Esophagus squamous epithelium (tissue), 5 donors: ENCODE measurements around the gene CADPS. TPM values are rescaled to one million over a fixed set of nuclear protein-coding genes. Genes with fewer than 3 reads are reported as not detected.

Experiments
- DNase-seq: peaks from one replicate; lab custom pipeline; 2025; lab: John Stamatoyannopoulos, UW
- H3K27ac ChIP-seq, 4 donors: fragments of 200-600 bp; sonication (generic); one replicate each; pipeline ENCODE4 v1.5.1; 2016 to 2019; ENCODE audit warnings: mild to moderate bottlenecking in 1 of 4
- H3K27me3 ChIP-seq, 4 donors: fragments of 200-600 bp; sonication (generic); 1 replicate in 3 of 4; 2 replicates in 1 of 4; pipeline versions ENCODE4 v1.5.1 to v1.6.0; 2017 to 2021; ENCODE audit warnings: antibody characterized with exemption in 1 of 4
- H3K36me3 ChIP-seq, 3 donors: fragments of 200-600 bp; sonication (generic); one replicate each; pipeline ENCODE4 v1.5.1; 2016 to 2019
- H3K4me1 ChIP-seq, 3 donors: fragments of 200-600 bp; sonication (generic); one replicate each; pipeline ENCODE4 v1.5.1; 2017 to 2019
- H3K4me3 ChIP-seq, 4 donors: fragments of 200-600 bp; sonication (generic); 1 replicate in 3 of 4; 2 replicates in 1 of 4; pipeline ENCODE4 v1.5.1; 2016 to 2019; ENCODE audit warnings: mild to moderate bottlenecking in 2 of 4, moderate library complexity in 1 of 4
- H3K9me3 ChIP-seq, 3 donors: fragments of 200-600 bp; sonication (generic); one replicate each; pipeline ENCODE4 v1.5.1; 2016 to 2019
- POLR2A ChIP-seq, 4 donors: fragments of 450-650 bp; IDR thresholded peaks; one replicate each; pipeline ENCODE4 v1.6.1; 2017; ENCODE audit warnings: antibody characterized with exemption in 4 of 4, mild to moderate bottlenecking in 4 of 4, moderate library complexity in 3 of 4
- whole genome bisulfite sequencing, 2 donors: methylation state at CpG; one replicate each; pipeline ENCODE4 v1.1.5; 2018; 5-methylcytosine and 5-hydroxymethylcytosine counted together
- intact Hi-C: fragments of 100-400 bp; cut with DNase I; formaldehyde crosslinking; loops from one replicate; pipeline ENCODE4 v1.15.0; 2022
- total RNA-seq, 4 donors: library from RNA; depleted of rRNA; stranded (reverse); fragments of >200 nt; gene quantifications; one replicate each; pipeline ENCODE4 v1.1.0, GENCODE V29; 2016
- TF ChIP-seq, protein P1 (sequence below), 6 experiments: fragments of 450-650 bp in 4 of 6; fragments of 200-600 bp in 2 of 6; sonication (generic) in 2 of 6; IDR thresholded peaks; one replicate each; pipeline ENCODE4 v1.5.1; 2016 to 2019; ENCODE audit warnings: antibody characterized with exemption in 6 of 6, mild to moderate bottlenecking in 4 of 6, moderate library complexity in 4 of 6
- donor health status: DM: yes; HTN: yes; CAD: no.

CADPS gene
- total RNA-seq, 4 donors from 2014 or later, result 0.09 to 4.8 TPM; not detected in 2

DNA sequence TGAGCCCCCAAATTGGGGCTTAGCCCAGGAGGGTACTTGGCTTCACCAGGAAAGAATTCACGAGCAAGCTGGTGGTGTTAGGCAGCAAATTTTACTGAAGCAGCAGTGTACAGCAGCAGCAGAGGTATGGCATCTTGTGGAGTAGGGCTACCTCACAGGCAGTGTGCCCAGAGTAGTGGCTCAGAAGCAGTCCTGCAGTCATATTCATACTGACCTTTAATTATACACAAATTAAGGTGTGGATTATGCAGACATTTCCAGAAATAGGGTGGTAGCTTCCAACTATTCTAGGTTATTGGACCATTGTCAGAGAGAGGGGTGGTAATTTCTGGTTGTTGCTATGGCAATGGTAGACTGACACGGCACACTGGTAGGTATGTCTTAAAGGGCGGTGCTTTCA, 20.7 kb upstream of the CADPS start:
- intact Hi-C loops, result no loop called here
- H3K4me1 ChIP-seq, result no peaks in the 10 kb centered on the region
- TF ChIP-seq, protein P1, sequence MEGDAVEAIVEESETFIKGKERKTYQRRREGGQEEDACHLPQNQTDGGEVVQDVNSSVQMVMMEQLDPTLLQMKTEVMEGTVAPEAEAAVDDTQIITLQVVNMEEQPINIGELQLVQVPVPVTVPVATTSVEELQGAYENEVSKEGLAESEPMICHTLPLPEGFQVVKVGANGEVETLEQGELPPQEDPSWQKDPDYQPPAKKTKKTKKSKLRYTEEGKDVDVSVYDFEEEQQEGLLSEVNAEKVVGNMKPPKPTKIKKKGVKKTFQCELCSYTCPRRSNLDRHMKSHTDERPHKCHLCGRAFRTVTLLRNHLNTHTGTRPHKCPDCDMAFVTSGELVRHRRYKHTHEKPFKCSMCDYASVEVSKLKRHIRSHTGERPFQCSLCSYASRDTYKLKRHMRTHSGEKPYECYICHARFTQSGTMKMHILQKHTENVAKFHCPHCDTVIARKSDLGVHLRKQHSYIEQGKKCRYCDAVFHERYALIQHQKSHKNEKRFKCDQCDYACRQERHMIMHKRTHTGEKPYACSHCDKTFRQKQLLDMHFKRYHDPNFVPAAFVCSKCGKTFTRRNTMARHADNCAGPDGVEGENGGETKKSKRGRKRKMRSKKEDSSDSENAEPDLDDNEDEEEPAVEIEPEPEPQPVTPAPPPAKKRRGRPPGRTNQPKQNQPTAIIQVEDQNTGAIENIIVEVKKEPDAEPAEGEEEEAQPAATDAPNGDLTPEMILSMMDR (IDR thresholded peaks at IDR 0.05), result no peak
- 73 to 80% methylated on average over 3 of the region's 3 CpGs for WGBS, 2 donors
- no peaks in the 10 kb centered on the region for H3K9me3 ChIP-seq
- no peaks in the 10 kb centered on the region for H3K36me3 ChIP-seq
- H3K27me3 ChIP-seq, result no peaks in the 10 kb centered on the region
- no peak for DNase-seq
- no peak overlapping the region for H3K27ac ChIP-seq
- no peak overlapping the region for H3K4me3 ChIP-seq

DNA sequence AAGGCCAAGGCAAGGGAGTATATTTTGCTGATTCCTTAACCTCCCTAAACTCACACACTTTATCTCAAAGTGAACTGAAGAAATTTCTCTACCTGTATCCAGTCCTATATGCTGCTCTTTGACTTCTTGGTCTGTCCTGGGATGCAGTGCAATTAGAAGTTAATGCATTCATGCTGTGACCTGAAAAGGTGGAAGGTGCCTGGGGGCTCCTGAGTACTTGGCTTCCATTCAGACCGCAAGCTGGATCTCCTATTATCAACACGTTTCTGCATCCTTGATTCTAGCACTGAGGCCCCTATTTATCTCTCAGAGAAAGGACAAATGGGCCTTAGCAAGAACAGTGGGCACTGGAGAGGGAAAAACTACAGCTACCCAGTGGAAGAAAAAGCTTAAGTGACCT, 17.7 kb upstream of the CADPS start:
- H3K27me3 ChIP-seq, result no peaks in the 10 kb centered on the region
- H3K27ac ChIP-seq, result no peak overlapping the region
- no peak for DNase-seq
- 43 to 48% methylated on average over 2 of the region's 2 CpGs for WGBS, 2 donors
- H3K9me3 ChIP-seq, result no peaks in the 10 kb centered on the region
- no peak overlapping the region for H3K4me3 ChIP-seq
- intact Hi-C loops, result no loop called here
- no peaks in the 10 kb centered on the region for H3K4me1 ChIP-seq
- H3K36me3 ChIP-seq, result no peaks in the 10 kb centered on the region
- TF ChIP-seq, protein P1 (IDR thresholded peaks at IDR 0.05), result no peak
- no peak for TF ChIP-seq POLR2A (IDR thresholded peaks at IDR 0.05)

DNA sequence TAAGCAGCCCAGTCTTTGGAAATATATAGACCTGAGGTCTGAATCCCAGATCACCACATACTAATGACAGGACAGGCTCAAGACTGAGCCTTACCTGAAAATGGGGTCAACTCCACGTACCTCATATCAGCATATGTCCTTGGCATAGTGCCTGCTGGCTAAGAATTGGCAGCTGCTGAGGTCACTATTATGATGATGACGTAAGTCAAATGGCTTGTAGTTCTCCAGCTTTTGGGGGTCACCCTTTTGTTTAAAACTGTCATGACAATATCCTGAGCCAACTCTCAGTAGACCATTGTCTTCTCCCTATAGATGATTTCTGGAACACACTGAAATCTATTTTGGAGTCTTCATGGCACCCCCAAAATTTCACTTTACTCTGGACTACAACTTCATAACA, 16.8 kb upstream of the CADPS start:
- 47 to 67% methylated on average over 2 of the region's 2 CpGs for WGBS, 2 donors
- TF ChIP-seq POLR2A (IDR thresholded peaks at IDR 0.05), result no peak
- TF ChIP-seq, protein P1 (IDR thresholded peaks at IDR 0.05), result no peak

DNA sequence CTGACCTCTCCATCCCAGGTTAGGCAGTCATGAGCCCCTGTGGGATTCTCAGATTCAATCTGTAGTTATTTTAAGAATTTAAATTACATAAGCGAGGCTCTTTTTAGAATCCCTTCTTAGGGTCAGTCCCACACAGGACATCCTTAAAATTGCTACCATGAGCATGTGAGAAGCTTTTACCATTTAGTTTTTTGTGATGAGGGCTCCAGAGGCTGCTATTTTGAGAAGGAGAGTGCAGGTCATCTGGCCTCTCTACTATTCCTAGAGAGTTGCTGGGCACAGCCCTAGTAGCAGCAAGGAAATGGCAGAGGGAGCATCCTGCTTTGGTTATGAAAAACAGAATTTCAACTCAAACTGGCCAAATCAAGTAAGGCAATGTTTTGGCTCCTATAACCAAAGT, 13.6 kb upstream of the CADPS start:
- TF ChIP-seq, protein P1 (IDR thresholded peaks at IDR 0.05), result no peak
- no peak for TF ChIP-seq POLR2A (IDR thresholded peaks at IDR 0.05)
- Histone ChIP-seq H3K36me3 (no peaks in the 10 kb centered on the region), H3K9me3 (no peaks in the 10 kb centered on the region), H3K27me3 (no peaks in the 10 kb centered on the region), H3K4me1 (no peaks in the 10 kb centered on the region), H3K4me3 (no peak overlapping the region), H3K27ac (no peak overlapping the region)
- DNase-seq, result no peak
- intact Hi-C loops, result no loop called here
- 67 to 71% methylated on average over 1 of the region's 1 CpG for WGBS, 2 donors

More for the DNA sequence above, 16.8 kb upstream of the CADPS start:
- no peaks in the 10 kb centered on the region for H3K27me3 ChIP-seq
- no peak overlapping the region for H3K4me3 ChIP-seq
- H3K4me1 ChIP-seq, result no peaks in the 10 kb centered on the region
- H3K27ac ChIP-seq, result no peak overlapping the region
- intact Hi-C loops, result no loop called here
- H3K9me3 ChIP-seq, result no peaks in the 10 kb centered on the region
- no peaks in the 10 kb centered on the region for H3K36me3 ChIP-seq
- DNase-seq, result no peak

DNA sequence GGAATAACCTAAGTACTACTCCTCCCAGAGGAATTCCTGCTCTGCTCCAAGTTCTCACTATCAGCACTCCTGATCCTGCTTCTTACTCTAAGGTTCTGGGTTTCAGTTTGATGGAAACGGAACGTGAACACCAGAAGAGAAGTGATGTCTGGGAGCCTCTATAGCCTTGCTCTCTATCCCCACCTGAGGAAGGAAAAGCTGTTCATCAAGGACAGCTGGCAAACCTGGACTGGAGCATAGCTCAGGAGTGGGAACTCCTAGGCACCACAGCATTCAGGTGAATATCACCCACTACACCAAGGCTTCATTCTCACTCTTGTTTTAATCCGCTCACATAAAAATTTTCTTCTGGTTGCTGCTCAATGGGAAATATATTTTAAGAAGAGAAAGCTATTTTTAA, 13.0 kb upstream of the CADPS start:
- 25 to 43% methylated on average over 3 of the region's 3 CpGs for WGBS, 2 donors
- no peak for TF ChIP-seq POLR2A (IDR thresholded peaks at IDR 0.05)
- TF ChIP-seq, protein P1 (IDR thresholded peaks at IDR 0.05), result no peak

More for the DNA sequence above, 13.0 kb upstream of the CADPS start:
- intact Hi-C loops, result no loop called here
- no peak for DNase-seq
- no peak overlapping the region for H3K4me3 ChIP-seq
- no peaks in the 10 kb centered on the region for H3K4me1 ChIP-seq
- H3K36me3 ChIP-seq, result no peaks in the 10 kb centered on the region
- peaks cover 0 to 3% (median 0%) of the 10 kb centered on the region in 4 donors for H3K27me3 ChIP-seq
- no peaks in the 10 kb centered on the region for H3K9me3 ChIP-seq
- H3K27ac ChIP-seq, result no peak overlapping the region
